Uterus (tissue), 2 donors: ENCODE measurements around the gene EPHB3.

Experiments
- CTCF ChIP-seq, 4 experiments: fragments of 200-600 bp in 2 of 4; fragments of 450-650 bp in 2 of 4; sonication (generic) in 2 of 4; IDR thresholded peaks; one replicate each; pipeline ENCODE4 v1.5.1; 2016 to 2019; ENCODE audit warnings: antibody characterized with exemption in 4 of 4, mild to moderate bottlenecking in 2 of 4, moderate library complexity in 1 of 4
- POLR2A ChIP-seq, 2 donors: fragments of 450-650 bp; IDR thresholded peaks; one replicate each; pipeline ENCODE4 v1.6.1; 2016; ENCODE audit warnings: antibody characterized with exemption in 2 of 2, mild to moderate bottlenecking in 1 of 2, moderate library complexity in 1 of 2

DNA sequence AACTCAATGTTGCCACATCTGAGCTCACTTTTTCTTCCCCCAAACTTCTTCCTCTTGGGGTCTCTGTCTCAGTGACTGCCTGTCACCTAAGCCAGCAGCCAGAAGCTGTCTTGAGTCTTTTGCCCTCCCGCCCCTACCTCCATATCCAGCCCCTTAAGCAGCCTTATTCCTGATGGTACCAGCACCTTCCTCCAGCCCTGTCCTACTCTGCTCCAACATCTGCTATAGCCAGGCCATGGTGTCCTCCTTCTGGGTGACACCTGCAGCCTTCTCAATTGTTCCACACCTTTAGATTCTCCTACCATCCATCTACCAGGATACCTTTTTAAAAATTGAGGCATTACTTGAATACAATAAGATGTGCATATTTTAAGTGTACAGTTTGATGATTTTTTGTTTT lies 53.8 kb downstream of the EPHB3 start:
- TF ChIP-seq CTCF (IDR thresholded peaks at IDR 0.05) = no peak
- TF ChIP-seq POLR2A (IDR thresholded peaks at IDR 0.05) = no peak
